ENCODE data around the gene CBR1.
"Not testable (repeated sequence)": the region's sequence is repeated elsewhere in the genome, so short reads cannot be mapped to it uniquely, and the experiment has no call there.

The CBR1 gene

DNA sequence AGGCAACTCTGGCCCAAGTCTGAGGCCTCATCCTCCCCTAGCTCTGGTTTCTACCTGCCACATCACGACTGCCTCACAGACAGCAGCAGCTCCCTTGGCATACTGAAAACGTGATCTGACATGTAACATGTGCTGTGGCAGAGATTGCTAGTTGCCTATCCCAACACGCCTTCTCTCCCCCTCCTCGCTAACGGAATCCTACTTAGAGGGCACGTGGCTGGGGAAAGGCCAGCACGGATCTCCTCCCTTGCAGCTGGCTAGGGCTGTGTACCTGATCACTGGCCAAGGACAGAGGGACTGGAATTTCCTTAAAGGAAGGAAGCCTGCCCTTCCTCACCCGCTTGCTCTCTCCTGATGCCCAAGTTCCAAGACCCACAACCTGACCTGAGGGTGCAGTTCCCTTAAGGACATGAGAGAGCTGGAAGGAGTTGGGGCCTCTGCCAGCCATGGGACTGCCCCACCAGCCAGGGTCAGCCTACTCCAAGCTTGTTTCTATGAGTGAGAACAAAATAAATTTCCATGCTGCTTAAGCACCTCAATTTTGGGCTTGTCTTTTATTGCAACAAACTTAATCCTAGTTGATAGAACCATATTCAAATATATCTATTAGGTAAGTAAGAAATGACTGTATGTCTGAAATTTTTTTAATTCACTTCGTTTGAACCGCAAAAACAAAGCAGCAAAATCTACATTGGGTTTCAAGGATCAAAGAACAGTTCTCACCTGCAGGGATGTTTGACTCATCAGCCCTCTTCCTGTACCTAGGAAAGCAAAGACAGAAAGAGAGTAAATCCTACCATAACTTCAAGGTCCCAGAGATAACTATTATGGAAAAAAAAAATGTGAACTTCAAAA is 16.7 kb upstream of the CBR1 start:
- DNase-seq = no peak

DNA sequence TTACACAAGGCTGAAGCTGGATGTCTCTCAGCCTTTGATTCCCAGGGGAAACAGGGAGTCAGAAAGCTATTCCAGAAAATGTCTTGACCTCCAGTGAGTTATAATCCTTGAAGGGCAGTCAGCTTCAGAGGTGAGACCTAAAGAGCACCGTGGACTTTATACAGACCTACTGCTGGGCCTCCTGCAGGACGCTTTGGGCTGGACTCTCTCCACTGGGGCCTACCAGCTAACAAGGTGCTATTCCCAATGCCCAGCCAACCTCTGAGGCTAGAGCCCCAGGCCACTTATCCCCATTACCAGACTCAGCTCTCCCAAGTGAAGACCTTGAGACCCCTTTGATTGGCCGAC is 16.1 kb upstream of the CBR1 start:
- DNase-seq = no peak

DNA sequence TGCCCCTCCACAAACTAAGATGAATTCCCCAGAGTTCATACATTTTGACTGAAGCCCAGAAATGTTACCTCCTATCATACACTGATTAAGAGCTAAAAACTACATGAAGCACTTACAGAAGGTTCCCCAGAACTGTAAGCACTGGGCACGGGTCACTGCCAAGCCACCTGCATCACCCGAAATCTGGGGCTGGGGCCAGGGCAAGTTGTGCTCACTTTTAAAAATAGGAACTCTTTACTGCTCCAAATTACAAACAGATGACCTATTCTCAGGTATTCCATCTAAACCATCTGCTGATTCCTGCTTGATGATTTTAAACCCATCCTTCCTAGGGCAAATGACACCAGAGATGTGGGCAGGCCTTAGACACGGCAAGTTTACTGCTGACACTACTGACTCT is 14.3 kb upstream of the CBR1 start:
- no peak for DNase-seq

DNA sequence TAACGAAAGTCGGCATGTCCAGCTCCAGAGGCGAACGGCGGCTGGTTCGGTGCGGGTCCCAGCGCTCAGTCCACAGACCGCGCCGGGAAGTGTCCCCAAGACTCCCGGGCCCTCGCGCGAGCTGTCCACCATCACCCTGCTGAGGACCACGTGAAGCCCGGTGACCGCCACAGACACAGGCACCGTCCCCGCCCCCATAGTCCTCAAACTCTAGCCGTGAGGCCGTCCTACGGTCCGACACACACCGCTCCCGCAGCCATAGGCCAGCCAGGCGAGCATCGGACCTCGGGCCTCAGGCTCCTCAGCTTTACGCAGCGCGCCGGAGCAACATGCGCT is 10.0 kb upstream of the CBR1 start:
- no peak for DNase-seq

DNA sequence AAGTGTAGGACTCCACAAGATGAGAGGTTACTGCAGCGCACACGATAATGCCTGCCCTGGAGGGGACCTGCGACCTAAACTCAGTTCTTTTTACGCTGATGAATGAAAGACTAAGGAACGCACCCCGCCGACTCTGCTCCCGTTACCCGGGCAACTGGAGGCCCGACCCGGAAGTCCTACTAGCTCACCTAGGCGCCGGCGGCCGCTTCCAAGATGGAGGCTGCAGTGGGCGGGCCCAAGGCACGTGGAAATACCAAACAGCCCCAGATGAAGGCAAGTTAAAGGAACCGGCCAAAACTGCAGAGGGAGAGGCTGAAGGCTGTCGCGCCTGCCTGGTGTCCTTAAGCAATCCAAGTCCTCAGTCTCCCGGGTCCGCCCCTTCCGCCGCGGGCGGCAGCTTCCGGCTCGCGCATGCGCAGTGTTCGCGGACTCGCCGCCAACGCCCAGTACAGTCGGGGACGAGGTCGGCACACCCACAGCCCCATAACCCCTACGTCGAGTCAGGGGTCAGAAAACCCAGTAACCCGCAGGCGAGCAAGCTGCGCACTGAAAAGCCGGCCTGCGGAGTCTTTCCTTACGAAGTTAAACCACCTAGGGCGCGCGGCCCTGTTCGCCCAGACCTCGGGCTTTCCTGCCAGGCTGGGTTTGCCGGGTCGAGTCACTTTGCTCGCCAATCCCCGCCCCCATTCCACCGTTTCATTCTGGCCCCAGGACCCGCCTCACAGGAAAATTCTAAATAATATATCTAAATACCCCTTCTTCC is 9.5 kb upstream of the CBR1 start, which contains the start of gene SETD4:
SETD4 (minus strand) TSS at position 368 of the 763 bp plus-strand sequence. CDS start 1,638 bp downstream, outside the sequence.
- peak; percentile 95 for DNase-seq

DNA sequence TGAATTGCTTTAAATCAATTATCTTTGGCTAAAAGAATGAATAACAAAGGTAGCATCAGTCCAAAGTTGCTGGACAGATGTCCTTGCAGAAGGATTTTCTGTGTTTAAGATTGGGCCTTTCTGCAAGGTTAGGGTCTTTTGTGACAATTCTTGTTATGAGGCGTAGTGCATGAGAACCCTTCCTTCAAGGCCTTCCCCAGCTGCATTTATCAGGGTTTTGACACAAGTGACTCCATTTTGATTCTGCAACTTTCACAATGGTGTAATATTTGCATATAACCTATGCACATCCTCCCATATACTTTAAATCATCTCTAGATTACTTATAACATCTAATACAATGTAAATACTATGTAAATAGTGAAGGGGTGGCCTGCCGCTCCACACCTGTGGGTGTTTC is 8.4 kb upstream of the CBR1 start:
- no peak for DNase-seq

DNA sequence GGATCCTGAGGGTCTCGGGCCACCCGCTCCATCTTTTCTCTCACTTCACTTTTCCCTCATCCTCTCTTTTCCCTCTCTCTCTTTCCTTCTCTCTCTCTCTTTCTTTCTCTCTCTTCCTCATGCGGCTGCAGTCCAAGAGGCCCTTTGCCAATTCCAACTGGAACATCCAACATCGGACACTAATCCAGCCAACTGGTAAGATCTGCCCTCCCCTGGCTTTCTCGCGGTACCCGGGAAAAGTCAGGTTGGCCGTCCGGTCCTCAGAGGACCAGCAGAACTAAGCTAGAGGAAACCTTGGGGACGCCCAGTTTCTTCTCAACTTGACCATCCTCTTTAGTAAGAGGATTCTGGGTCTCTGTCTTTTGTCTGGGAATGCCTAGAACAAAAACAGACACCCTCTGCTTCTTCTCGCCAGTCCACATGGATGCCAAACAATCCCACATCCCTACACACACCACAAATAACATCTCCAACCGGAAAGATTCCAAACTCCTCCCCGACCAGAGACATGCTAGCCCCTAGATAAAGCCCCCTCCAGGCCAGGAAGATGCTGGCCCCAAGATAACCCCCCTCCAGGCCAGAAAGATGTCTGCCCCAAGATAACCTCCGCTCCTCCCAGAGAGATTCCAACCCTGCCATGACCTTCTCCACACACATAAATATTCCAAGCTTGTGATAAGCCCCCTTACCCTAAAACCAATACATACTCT is 6.3 kb upstream of the CBR1 start:
- no peak for DNase-seq

DNA sequence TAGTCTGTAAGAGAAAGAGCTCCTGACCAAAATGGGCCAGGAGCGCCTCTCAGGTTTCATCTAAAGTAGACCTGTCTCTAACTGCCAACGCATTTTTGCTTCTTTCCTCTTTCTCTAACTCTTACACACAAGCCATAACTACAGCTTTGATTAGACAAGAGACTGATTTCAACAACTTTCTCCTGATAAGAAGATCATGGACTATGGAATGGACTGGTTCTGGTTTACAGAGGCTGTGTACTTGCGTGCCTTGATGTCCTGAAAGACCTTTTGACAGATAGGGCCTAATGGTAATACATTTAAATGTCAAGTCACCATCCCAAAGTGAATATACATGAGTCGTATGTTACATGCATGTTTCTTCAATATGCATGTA is 5.8 kb upstream of the CBR1 start:
- no peak for DNase-seq

DNA sequence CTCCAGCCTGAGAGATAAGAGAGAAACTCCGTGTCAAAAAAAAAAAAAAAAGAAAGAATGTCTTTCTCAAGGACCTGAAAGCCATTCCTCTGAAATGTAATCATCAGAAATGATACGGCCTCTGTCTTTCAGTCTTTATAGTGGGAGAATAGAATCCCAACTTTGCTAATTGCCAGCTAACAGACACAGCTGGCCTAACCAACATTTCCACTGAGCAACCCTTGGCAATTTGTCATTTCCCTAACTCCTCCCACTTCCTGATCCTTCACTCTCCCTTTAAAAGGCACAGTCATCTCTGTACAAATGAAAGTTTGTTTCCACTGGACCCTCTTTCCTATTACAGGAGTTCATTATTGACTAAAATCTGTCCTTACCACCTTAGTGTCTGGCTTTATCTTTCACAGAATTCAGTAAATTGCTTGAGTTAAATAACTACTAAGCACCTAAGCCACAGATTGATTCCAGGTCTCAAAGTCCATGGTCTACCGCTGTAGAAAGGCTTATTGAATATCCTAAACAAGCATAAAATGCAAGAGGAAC is 4.3 kb upstream of the CBR1 start:
- DNase-seq = peak; percentile 73

DNA sequence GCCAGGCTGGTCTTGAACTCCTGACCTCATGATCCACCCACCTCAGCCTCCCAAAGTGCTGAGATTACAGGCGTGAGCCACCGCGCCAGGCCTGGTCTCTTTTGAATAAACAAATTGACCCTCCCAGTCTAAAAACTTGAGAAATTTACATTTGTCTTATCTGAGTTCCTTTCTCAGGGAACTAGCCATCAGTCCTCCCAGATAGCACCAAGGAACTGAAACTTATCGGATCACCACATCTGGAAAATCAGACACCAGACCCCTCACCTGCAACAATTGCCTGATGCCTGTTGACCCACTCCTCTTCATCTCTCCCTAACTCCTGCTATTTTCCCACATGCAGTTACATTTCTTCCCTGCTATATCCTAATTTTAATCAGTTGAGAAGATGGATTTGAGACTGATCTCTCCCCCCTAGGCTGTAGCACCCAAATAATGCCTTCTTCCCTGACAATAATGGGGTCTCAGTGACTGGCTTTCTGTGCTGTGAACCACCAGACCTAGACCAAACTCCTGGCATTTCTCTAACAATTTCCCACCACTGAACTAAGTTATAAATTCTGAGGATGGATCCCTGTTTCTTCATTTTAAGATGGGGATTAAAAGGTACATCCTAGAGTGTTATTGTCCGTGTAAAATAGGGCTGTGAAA is 951 bp upstream of the CBR1 start:
- no peak for DNase-seq

DNA sequence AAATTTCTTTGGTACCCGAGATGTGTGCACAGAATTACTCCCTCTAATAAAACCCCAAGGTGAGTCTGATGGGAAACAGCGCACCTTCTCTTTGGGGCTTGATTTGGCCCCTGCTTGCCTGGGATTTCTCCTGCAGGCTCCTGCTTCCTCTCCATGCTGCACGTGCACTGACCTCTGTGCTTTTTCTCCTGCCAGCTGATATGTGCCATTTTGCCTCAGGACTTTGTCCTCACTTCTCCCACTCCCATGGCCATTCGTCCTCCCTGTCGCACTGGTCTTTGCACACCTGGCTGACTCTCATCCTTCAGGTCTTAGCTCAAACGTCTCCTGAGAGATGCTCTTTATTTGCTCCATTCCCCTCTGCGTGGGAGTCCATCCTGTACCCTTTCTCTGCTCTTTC is 1.2 kb downstream of the CBR1 start:
- no peak for DNase-seq

DNA sequence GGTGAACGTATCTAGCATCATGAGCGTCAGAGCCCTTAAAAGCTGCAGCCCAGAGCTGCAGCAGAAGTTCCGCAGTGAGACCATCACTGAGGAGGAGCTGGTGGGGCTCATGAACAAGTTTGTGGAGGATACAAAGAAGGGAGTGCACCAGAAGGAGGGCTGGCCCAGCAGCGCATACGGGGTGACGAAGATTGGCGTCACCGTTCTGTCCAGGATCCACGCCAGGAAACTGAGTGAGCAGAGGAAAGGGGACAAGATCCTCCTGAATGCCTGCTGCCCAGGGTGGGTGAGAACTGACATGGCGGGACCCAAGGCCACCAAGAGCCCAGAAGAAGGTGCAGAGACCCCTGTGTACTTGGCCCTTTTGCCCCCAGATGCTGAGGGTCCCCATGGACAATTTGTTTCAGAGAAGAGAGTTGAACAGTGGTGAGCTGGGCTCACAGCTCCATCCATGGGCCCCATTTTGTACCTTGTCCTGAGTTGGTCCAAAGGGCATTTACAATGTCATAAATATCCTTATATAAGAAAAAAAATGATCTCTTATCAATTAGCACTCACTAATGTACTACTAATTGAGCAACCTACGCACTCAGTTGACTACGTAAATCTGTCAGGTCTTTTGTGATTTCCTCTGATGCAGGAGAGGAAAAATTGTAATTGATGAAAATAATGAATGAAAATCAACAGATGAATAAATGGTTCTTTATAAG is 2.8 kb downstream of the CBR1 start:
- DNase-seq = no peak

DNA sequence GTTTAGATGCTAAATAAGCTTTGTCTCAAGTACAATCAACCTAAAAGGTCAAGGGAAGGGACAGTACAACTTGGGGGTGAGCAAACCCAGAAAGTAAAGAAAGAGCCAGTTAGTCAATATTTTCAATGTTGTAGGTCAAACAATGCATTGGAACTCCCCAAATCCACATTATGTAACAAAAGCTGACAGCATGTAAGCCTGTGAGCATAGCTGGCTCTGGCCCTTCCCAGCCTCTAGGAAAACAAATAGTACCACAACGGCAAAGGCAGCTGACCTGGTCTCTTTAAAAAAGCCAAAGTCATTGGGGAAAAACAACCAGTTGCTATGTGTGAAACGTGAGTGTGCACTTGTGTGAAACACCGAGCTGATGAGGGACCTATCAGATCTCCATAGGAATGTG is 3.4 kb downstream of the CBR1 start:
- DNase-seq = no peak

DNA sequence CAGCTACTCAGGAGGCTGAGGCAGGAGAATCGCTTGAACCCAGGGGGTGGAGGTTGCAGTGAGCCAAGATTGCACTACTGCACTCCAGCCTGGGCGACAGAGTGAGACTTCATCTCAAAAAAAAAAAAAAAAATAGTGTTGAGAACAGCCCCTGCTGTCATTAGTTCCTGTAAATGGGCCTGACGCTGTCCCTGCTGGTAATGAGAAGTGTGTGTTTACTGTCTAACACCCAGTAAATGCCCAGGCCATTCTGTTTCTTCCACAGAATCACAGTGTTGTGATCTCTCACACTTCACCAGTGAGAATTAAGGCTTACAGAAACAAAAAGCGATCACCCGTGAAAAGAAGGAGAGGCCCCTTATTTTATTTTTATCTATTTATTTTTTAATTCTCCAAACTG is 4.1 kb downstream of the CBR1 start:
- not testable (repeated sequence) for DNase-seq

DNA sequence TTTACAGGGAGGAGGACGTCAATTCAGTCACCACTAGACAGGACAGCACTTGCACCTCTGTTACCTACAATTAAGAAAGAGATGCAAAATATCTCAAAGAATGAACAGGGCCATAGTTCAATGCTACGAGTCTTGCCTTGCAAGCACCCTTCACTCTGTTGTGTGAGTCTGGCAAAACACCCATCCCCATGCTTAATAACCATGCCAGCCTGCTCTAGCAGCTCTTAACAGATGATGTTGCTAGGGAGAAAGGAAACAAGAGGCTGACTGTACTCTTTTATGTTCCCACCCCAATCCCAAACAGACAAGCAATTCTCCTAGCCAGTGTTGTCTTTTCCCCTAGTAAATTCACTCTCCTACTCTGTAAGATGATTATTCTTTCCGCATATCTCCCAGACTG is 5.3 kb downstream of the CBR1 start:
- no peak for DNase-seq

DNA sequence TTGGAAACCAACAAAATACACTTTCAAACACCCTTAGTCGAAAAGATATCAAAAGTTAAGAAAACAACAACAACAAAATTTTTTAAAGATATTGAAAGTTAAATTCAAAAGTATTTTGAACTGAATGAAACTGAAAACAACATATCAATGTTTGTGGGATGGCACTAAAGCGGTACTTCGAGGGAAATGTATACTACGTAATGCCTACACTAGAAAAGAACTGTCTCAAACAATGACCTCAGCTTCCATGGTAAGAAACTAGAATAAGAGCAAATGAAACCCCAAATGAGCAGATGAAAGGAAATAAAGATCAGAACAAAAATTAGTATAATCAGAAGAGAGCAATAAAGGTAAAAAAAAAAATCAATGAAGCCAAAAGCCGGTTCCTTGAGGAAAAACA is 6.1 kb downstream of the CBR1 start:
- no peak for DNase-seq

DNA sequence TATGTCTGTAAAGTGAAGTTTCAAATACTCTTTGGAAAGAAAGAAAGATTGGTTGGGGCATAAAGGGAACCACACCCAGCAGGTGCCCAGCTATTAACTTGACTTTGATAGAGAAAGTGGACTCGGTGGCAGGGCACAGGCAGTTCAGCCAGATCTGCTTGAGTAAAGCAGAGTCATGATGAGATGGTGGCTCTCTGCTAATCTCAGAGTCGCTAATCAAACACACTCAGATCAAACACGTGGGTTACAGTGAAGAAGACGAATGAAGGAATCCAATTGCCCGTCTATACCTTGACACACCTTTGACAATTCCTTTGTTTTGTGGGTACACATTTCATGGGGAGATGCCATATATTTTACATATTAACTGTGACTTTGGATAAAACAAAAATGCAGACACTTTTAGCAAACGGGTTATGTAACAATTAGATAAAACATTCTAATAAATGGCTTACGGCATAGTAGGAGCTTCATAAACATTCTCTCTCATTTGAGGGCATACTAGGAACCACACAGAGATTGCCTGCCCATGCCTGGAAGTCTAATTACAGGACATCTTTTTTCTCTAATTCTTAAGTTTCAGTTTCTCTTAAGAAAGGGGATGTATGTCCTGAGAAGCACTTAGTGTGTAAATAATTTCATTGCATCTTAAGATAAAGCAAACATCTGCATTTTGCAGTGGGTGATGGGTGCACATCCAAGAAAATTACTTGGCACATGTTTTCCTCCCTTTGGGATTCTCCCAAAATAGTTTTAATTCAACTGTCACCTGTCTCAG is 7.2 kb downstream of the CBR1 start:
- DNase-seq = no peak

DNA sequence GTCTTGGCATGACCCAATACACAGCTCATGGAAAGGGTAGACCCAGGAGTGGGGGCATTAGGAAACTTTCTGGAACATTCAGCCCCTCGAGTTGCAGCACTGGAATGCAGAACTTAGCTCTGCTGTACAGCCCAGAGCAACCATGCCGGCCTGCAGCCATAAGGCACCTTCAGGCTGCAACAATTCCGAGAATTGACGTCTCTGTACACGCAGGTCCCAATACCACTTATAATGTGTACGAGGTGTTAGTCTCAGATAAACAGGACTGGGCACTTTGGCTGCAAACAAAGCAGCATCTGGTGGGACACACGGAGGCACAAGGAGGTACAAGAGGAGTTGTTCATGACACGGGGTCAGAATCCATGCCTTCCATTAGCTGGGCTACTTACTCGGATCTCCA is 7.9 kb downstream of the CBR1 start:
- no peak for DNase-seq

DNA sequence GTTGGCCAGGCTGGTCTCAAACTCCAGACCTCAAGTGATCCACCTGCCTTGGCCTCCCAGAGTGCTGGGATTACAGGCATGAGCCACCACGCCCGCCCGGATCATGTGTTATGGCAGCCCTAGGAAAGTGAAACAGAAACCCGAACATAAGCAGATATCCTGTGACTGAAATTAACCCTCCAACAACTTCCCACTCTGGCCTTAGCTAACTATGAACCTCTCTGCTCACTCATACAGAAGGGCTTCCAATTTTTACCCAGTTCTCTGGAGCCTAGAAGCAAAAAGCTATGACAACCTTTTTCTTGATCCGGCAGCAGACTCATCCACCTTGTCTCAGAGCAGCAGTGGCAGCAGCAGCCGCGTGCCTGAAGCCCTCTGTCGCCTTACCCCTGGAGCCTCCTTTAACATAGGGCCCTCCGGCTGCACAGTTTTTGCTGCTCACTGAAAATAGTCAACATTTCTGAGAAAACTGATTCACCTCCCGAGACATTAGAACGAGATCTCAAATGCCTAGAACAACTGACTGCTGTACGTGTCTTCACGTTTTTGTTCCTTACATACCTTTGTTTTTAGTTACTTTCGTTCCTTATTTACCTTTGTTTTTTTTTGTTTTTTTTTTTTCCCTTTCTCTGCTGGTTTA is 9.3 kb downstream of the CBR1 start:
- DNase-seq = no peak

DNA sequence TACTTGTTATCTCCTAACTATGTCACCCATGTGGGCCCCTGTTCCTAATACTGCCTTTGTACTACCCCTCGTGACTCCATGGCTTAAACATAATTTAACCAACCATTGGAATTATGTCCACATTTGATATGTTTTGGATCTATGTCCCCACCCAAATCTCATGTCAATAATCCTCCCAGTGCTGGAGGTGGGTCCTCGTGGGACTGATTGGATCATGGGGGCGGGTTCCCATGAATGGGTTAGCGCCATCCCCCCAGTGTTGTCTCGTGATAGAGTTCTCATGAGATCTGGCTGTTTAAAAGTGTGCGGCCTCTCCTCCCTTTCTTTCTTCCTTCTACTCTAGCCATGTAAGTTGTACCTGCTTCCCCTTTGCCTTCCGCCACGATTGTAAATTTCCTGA is 9.8 kb downstream of the CBR1 start:
- no peak for DNase-seq

DNA sequence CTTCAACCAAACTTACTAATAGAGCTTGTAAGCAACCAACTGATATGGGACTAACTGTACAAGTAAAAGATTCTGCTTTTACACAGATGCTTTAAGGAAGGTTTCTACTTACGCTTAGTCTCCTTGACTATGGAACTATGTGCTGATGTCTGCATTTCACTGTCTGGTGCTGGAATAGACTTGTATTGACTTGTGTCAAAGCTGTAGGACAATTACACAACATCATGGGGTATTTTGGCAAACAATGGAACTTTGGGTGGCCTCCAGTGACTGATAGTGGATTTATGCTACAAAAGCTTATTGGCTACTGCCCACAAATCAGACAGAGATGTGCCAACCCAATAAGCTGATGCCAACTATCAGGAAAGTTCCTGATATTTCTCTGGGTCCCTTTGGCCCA is 10.6 kb downstream of the CBR1 start:
- DNase-seq = no peak
